GM12878 (cell line): ENCODE measurements around the gene CALD1. TPM values are rescaled to one million over a fixed set of nuclear protein-coding genes. Genes with fewer than 3 reads are reported as not detected.
A peak's percentile ranks its signal among the peaks of the same experiment; 100 is the strongest.

ENCODE experiments used
- ATAC-seq: fragments of 200-7000 bp; cut with Tn5 transposase; 3 replicates; pipeline ENCODE4 v1.9.1; 2020; ENCODE audit warnings: mild to moderate bottlenecking, moderate library complexity
- BruUV-seq: library from RNA; stranded (reverse); fragments of 400-500 nt; replicated peaks from 2 replicates; lab custom pipeline; 2021; lab: Mats Ljungman, UMichigan
- CTCF ChIA-PET: fragments of 300-600 bp; sonication (Branson Sonifier 250); formaldehyde crosslinking; extraction: SDS; loops from one replicate; lab custom pipeline; 2021; ENCODE audit warnings: inconsistent platforms; lab: Yijun Ruan, JAX
- POLR2A ChIA-PET: fragments of 350-600 bp; formaldehyde crosslinking; extraction: SDS; loops from one replicate; lab custom pipeline; 2021; ENCODE audit warnings: inconsistent platforms; lab: Charles Lee
- RAD21 ChIA-PET: fragments of 300-600 bp; sonication (Branson Sonifier 250); formaldehyde crosslinking; loops from one replicate; lab custom pipeline; 2023; ENCODE audit warnings: antibody characterized with exemption; ENCODE audit not compliant: unreplicated experiment; lab: Charles Lee
- SMC1A ChIA-PET: fragments of 300-600 bp; sonication (Branson Sonifier 250); formaldehyde crosslinking; loops from one replicate; lab custom pipeline; 2023; ENCODE audit not compliant: unreplicated experiment, uncharacterized antibody; lab: Charles Lee
- DNase-seq: peaks from one replicate; pipeline ENCODE4 v3.0.0-alpha.2; 2011; ENCODE audit warnings: low read depth, low spot score
- FAIRE-seq: peaks from 3 replicates; lab custom pipeline; 2011; peaks lifted over from hg19 to GRCh38; lab: Jason Lieb, UNC
- H2AFZ ChIP-seq: 2 replicates; pipeline ENCODE4 v1.6.0; 2011; ENCODE audit warnings: low read depth, low read length, control low read depth; ENCODE audit not compliant: control insufficient read depth
- H3K27ac ChIP-seq: 2 replicates; pipeline ENCODE4 v1.5.1; 2011; ENCODE audit warnings: control low read depth; ENCODE audit not compliant: control insufficient read depth, insufficient read depth
- H3K27me3 ChIP-seq, 2 experiments: replicated peaks in 1 of 2; 2 replicates each; pipeline versions ENCODE4 v1.6.0 to v1.6.1; 2011; ENCODE audit warnings: low read length in 1 of 2; ENCODE audit not compliant: control insufficient read depth in 2 of 2, insufficient read depth in 2 of 2
- H3K36me3 ChIP-seq, 2 experiments: 2 replicates each; pipeline ENCODE4 v1.5.1; 2011; ENCODE audit warnings: low read length in 1 of 2; ENCODE audit not compliant: control insufficient read depth in 2 of 2, insufficient read depth in 2 of 2
- H3K4me1 ChIP-seq: 2 replicates; pipeline ENCODE4 v1.6.1; 2011; ENCODE audit warnings: mild to moderate bottlenecking, low read length, moderate library complexity, mixed read lengths; ENCODE audit not compliant: control insufficient read depth, insufficient read depth
- H3K4me2 ChIP-seq: 2 replicates; pipeline ENCODE4 v1.6.0; 2011; ENCODE audit warnings: control low read depth; ENCODE audit not compliant: control insufficient read depth, insufficient read depth
- H3K4me3 ChIP-seq: fragments of 200-600 bp; sonication (generic); 2 replicates; pipeline ENCODE4 v1.5.1; 2016
- H3K79me2 ChIP-seq: 2 replicates; pipeline ENCODE4 v1.6.0; 2011; ENCODE audit warnings: low read length; ENCODE audit not compliant: control insufficient read depth, insufficient read depth
- H3K9ac ChIP-seq: 2 replicates; pipeline ENCODE4 v1.8.0; 2011; ENCODE audit warnings: low read length, control low read depth, mixed read lengths; ENCODE audit not compliant: control insufficient read depth, insufficient read depth
- H3K9me3 ChIP-seq: replicated peaks from 3 replicates; pipeline ENCODE4 v1.5.1; 2011; ENCODE audit warnings: mild to moderate bottlenecking, low read length; ENCODE audit not compliant: control insufficient read depth, insufficient read depth
- H4K20me1 ChIP-seq: 2 replicates; pipeline ENCODE4 v1.6.0; 2011; ENCODE audit not compliant: control insufficient read depth, insufficient read depth
- EED ChIP-seq: sonication (generic); IDR thresholded peaks from 2 replicates; pipeline ENCODE4 v1.6.1; 2016; ENCODE audit warnings: antibody characterized with exemption, low read depth
- HDAC2 ChIP-seq: fragments of 200-600 bp; sonication (generic); IDR thresholded peaks from 2 replicates; pipeline ENCODE4 v1.6.1; 2017
- KDM1A ChIP-seq: fragments of 200-600 bp; sonication (generic); IDR thresholded peaks from 2 replicates; pipeline ENCODE4 v1.6.1; 2016; ENCODE audit warnings: borderline replicate concordance
- MEF2A ChIP-seq: IDR thresholded peaks from 2 replicates; pipeline ENCODE4 v1.6.1; 2011; ENCODE audit warnings: low read depth, mild to moderate bottlenecking, low read length, moderate library complexity; ENCODE audit not compliant: insufficient read depth
- PAX5 ChIP-seq: IDR thresholded peaks from 2 replicates; pipeline ENCODE4 v1.6.1; 2011; ENCODE audit warnings: low read depth, low read length, borderline replicate concordance
- PML ChIP-seq: IDR thresholded peaks from 2 replicates; pipeline ENCODE4 v1.6.1; 2012; ENCODE audit warnings: low read length, inconsistent platforms
- POLR2AphosphoS5 ChIP-seq: IDR thresholded peaks from 2 replicates; pipeline ENCODE4 v1.6.1; 2011; ENCODE audit warnings: mild to moderate bottlenecking, low read length, inconsistent platforms
- SUZ12 ChIP-seq: fragments of 200-600 bp; sonication (generic); IDR thresholded peaks from one replicate; pipeline ENCODE4 v1.6.1; 2018; ENCODE audit warnings: antibody characterized with exemption, mild to moderate bottlenecking; ENCODE audit not compliant: unreplicated experiment
- WGBS: methylation state at CpG from one replicate; pipeline ENCODE4 v1.1.6; 2016; ENCODE audit warnings: low lambda C conversion rate; ENCODE audit not compliant: insufficient replicate concordance, insufficient coverage; ENCODE audit errors: missing lambda C conversion rate; 5-methylcytosine and 5-hydroxymethylcytosine counted together
- in situ Hi-C: fragments of 300-500 bp; cut with MboI; formaldehyde crosslinking; loops from 9 replicates; pipeline ENCODE4 v1.14.3; 2018; ENCODE audit warnings: mixed read lengths
- intact Hi-C: fragments of 100-400 bp; cut with micrococcal nuclease; formaldehyde crosslinking; loops from one replicate; pipeline ENCODE4 v1.14.2; 2022; ENCODE audit not compliant: unreplicated experiment
- polyA plus RNA-seq, 11 experiments: library from polyadenylated mRNA; depleted of rRNA in 4 of 11; unstranded in 6 of 11; stranded (reverse) in 5 of 11; fragments of >200 nt; fragmentation: Nextera tagmentation in 4 of 11; fragmentation: Illumina TruSeq in 1 of 11; extraction: Ambion mirVana in 4 of 11; extraction: Trizol in 1 of 11; gene quantifications; 1 replicate in 1 of 11; 2 replicates in 10 of 11; pipeline versions ENCODE4 v1.2.1 to v1.2.3, GENCODE V29; 2011 to 2016; ENCODE audit warnings: inconsistent platforms in 2 of 11, missing spikeins in 2 of 11, low read depth in 1 of 11
- total RNA-seq, 4 experiments: library from RNA; depleted of rRNA in 3 of 4; stranded (reverse); fragments of >200 nt in 3 of 4; fragmentation: Illumina TruSeq in 1 of 4; extraction: Trizol in 1 of 4; gene quantifications; 2 replicates each; pipeline versions ENCODE4 v1.2.1 to v1.2.3, GENCODE V29; 2013 to 2021
- TF ChIP-seq, protein P1 (sequence below): fragments of 450-650 bp; IDR thresholded peaks from 2 replicates; pipeline ENCODE4 v1.6.1; 2016; ENCODE audit warnings: mild to moderate bottlenecking

Gene CALD1
- total and polyA plus RNA-seq, 10 of the 15 experiments (the other 5 are each of a cell fraction or from before 2014, with no cell fraction given): 0.03 to 1.3 (median 0.22) TPM

DNA sequence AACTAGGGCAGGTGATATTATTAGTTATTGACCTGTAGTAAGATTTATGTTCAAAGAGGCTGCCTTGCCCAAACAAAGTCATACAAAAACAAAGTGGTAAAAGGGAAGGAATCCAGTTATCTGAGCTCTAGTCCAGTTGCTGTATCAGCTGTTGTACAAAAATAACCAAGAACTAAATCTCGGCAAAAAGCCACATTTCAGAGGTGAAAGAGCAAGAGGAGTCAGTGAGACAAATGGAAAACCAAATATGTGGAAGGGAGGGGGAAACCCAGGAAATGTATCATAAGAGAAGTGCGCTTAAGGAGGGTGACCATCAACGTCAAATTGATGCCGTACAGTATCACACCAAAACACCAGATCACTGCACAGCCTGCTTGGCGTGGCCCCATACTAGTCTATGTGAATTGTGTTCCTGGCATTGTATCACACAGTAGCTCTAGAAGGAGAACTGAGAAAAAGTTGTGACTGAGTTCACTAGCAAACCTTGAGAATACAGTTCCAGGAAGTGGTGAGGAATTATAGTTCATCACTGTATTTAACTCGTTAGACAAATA, 213.3 kb downstream of the CALD1 start (continued):
- TF ChIP-seq, protein P1, sequence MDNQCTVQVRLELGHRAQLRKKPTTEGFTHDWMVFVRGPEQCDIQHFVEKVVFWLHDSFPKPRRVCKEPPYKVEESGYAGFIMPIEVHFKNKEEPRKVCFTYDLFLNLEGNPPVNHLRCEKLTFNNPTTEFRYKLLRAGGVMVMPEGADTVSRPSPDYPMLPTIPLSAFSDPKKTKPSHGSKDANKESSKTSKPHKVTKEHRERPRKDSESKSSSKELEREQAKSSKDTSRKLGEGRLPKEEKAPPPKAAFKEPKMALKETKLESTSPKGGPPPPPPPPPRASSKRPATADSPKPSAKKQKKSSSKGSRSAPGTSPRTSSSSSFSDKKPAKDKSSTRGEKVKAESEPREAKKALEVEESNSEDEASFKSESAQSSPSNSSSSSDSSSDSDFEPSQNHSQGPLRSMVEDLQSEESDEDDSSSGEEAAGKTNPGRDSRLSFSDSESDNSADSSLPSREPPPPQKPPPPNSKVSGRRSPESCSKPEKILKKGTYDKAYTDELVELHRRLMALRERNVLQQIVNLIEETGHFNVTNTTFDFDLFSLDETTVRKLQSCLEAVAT: peak; percentile 93
- TF ChIP-seq PAX5 (peak; percentile 76; the same call in 1 of the 2 replicates), PML (no peak; the same call in 1 of the 2 replicates), KDM1A (no peak), HDAC2 (no peak), MEF2A (0 out of 2 replicates have a peak, but pooled peaks have one; percentile 24), EED (peak; percentile 85)

GRCh38 chr7:134993877-134994456, 214.5 kb downstream of the CALD1 start:
- Histone ChIP-seq H3K9me3 (no peaks in the 10 kb centered on the region), H3K4me2 (no peak overlapping the region), H3K4me3 (no peak overlapping the region), H4K20me1 (no peaks in the 10 kb centered on the region), H2AFZ (no peak overlapping the region), H3K4me1 (peaks cover 61% of the 10 kb centered on the region), H3K79me2 (peaks cover 39% of the 10 kb centered on the region)
- WGBS: 100% methylated on average over 2 of the region's 2 CpGs
- BruUV-seq: no TSS peak
- intact Hi-C loops (loop anchor here (1.0 kb wide), 1 partner anchor 175 kb away; no protein-coding TSS in a partner anchor), in situ Hi-C loops (loop anchor here (5.0 to 25.0 kb wide), 3 partner anchors 173 to 968 kb away; partner anchors contain the start of gene NUP205)
- no peak for ATAC-seq
- CTCF ChIA-PET: interaction anchor here (0.6 to 12.7 kb wide), 4 partner anchors 154 to 195 kb away, joined by 3 to 157 read pairs (median 3); partner anchors contain the start of gene CYREN
- TF ChIP-seq POLR2AphosphoS5 (peak; percentile 58), SUZ12 (no peak)
- TF ChIP-seq, all 136 proteins: peak for 1
- ChIA-PET POLR2A (interaction anchor here (0.7 to 8.3 kb wide), 8 partner anchors 151 to 217 kb away, joined by 3 to 121 read pairs (median 18); partner anchors contain the start of genes CYREN and TMEM140), SMC1A (interaction anchor here (1.0 to 15.4 kb wide), 8 partner anchors 51 to 214 kb away, joined by 3 to 293 read pairs (median 6); partner anchors contain the start of genes CYREN and TMEM140), RAD21 (interaction anchor here (0.9 to 6.3 kb wide), 7 partner anchors 90 to 230 kb away, joined by 3 to 120 read pairs (median 6); partner anchors contain the start of genes CYREN and TMEM140)
- DNase-seq (no peak), FAIRE-seq (no peak)
- H3K36me3 ChIP-seq: peaks cover 2 to 7% of the 10 kb centered on the region in 2 experiments; a peak in 2 of 4 replicates
- H3K27ac ChIP-seq: peak overlapping the region; percentile 99
- no peak overlapping the region for H3K9ac ChIP-seq
- H3K27me3 ChIP-seq: no peaks in the 10 kb centered on the region
